Fibroblast of skin of scalp (primary cell): ENCODE measurements around the gene FOCAD.

Source experiments
- DNase-seq: peaks from one replicate; pipeline ENCODE4 v3.0.0-alpha.2; 2013

FOCAD gene

DNA sequence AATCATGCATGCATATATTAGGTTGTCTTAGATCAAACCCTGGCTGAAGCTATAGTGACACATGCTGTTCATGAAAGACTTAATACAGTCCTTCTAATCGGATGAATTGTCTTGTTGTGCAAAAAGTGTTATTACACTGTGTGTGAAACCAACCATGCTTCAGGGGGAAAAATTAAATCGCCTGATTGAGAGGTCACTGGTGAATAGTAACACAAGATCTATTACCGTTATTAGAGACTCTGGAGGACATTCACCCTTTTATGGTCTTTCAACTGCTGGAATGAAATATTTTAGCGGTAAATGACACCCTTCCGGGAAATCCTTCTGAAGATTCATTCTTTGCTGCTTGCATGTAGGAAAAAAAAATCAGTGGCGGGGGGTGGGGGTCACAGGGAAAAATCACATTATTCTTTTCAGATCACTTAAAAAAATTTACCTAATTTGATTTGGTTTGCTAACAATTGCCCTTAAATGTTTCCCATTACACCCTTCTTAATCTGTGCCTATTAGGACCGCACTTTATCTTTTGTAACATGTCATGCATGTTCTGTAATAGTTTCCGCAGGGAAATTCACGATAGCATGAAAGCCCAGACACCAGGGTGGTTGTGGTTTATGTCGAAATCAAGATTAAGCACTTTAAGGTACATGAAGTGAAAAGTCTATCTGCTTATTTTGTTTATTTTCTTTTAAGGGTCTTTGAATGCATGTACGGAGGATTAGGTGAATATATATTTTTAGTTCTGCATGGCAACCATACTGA is 120.6 kb downstream of the FOCAD start:
- no peak for DNase-seq

GRCh38 chr9:20805766-20806165 is 121.7 kb downstream of the FOCAD start:
- DNase-seq = no peak

DNA sequence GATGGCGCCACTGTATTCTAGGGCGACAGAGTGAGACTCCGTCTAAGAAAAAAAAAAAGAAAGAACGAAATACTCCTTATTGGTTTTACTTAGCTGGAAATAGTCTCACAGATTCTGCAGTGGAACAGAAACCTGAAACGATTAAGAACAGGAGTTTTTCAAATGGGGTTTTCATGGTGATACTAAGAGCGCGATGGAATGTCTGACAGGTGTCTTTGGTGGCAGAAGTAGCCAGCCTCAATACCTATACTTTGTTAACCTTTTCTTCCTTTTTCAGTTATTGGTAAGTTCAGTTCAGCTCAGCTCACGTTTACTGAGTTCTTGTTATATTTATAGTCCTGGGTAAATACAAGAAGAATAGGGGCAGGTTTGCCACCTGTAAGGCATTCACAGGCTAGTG is 123.9 kb downstream of the FOCAD start:
- DNase-seq = no peak

DNA sequence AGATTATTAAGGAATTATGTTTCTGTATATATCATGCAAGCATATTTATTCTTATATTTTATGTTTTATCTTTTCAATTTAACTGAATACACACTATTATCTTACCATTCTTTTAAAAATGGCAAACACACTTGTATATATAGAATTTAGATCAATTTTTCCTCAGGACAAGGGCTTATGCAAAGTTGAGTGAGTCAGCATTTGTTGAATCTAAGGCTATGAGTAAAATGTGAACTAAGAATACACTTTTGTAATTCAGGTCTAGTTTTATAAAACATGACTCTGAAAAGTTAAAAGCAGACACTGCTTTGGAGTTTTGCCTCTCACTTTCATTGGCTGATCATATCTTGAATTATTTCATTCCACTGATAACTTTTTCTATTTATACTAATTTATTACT is 127.8 kb downstream of the FOCAD start:
- peak; percentile 8 for DNase-seq

- no peak for DNase-seq
These were observed 132.1 kb downstream of the FOCAD start for GRCh38 chr9:20815923-20816703.

DNA sequence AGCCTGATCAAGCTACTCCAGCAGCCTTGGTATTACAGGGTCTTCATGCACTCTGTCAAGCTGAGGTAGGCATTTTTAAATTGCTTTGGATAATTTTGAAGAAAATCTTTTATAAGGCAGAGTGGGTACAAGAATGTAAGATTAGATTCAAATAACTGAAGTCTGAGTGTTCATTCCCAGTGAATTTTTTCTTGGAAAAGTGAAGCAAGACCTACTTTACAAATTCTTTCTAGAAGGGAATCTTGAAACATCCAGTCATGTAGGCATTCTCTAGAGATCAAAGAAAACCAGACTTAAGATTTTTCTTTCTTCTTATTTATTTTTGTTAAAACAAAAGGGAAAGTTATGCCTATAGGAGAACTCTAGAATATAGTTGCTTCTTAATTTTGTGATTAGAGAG is 139.0 kb downstream of the FOCAD start:
- peak; percentile 51 for DNase-seq

DNA sequence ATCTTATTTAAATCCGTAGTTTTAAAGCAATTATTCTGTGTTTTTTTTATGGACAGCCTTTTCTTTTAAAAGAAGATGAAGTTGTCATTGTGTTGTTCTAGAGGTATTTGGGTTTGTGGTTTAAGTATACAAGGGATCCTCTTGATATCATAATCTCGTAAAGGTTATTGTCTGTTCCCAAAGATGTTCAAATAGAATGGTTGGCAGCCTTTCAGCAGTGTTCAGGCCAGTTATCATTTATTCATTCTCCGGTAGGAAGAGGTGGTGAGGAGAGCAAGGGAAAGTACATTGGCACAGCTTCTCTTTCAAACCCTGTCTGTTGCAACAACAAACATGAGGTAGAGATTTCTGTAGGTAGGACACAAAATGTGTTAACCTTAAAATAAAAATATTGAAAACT is 147.0 kb downstream of the FOCAD start:
- no peak for DNase-seq

DNA sequence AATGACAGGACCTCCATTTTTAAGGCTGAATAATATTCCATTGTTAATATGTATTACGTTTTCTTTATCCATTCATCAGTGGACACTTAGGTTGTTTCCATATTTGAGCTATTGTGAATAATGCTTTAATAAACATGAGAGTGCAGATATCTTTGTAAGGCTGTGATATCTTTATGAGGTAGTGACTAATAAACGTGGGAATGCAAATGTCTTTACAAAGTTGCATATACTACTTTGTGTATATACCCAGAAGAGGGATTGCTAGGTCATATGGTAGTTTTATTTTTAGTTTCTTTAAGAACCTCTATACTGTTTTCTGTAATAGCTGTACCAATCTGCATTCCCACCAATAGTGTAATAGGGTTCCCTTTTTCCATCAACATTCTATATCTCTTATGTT is 148.7 kb downstream of the FOCAD start:
- no peak for DNase-seq

GRCh38 chr9:20835377-20836286 is 151.6 kb downstream of the FOCAD start:
- DNase-seq = no peak

- no peak for DNase-seq
These were observed 153.1 kb downstream of the FOCAD start for GRCh38 chr9:20837166-20837565.

- peak; percentile 24 for DNase-seq
These were observed 154.2 kb downstream of the FOCAD start for GRCh38 chr9:20838218-20838617.

- DNase-seq = peak; percentile 9
These were observed 160.9 kb downstream of the FOCAD start for GRCh38 chr9:20844916-20845315.

DNA sequence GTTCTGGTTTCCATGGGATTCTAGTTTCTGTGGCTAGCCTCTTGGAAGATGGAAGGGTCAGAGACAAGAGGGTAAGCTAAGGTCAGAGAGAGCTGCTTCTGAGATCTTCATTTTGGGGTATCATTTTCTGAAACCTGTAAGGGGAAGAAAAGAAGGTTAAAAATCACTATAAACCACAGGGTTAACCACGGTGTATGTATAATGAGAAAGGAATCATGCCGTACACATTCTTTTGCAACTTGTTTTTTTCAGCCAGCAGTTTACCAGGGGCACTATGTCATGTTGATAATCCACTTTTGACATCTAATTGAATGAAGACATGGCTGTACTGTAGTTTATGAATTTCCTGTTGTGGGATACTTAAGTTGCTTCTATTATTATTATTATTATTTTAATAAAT is 164.4 kb downstream of the FOCAD start:
- peak; percentile 50 for DNase-seq

GRCh38 chr9:20853866-20854265 is 169.8 kb downstream of the FOCAD start:
- no peak for DNase-seq

DNA sequence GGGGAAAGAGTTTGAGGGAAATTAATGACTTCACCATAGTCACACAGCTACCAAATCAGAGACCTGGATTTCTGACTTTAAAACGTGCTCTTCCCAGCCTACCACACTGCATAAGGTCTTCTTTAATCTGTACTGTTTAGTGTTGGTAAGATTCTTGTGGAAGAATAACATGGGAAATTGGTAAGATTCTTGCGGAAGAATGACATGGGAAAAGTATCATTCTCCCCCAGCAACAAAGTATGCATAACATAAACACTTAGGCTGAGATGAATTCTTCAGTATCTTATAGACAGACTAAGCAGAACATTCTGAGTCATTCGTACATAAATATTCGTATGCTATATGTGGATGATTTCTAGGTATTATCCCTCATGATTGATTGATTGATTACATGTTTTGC is 170.4 kb downstream of the FOCAD start:
- DNase-seq = peak; percentile 90

GRCh38 chr9:20863945-20864344 is 179.9 kb downstream of the FOCAD start:
- no peak for DNase-seq

DNA sequence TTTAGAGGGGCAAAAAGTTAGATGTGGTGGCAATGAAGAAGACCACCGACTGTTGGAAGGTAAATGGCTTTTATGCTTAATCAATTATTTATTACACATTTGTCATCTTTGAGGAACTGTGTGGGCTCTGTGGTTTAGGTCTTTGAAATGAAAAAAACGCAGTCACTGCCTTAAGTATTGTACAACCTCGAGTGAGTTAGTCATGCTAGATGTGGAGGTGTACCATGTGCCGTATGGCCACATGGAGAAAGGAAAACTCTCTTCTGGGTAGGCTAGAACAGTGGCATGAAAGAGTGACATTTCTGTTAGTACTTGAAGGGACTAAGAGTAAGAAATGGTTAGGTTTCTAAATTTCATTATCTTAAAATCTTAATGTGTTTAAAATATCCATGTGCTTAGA is 181.3 kb downstream of the FOCAD start:
- no peak for DNase-seq

- no peak for DNase-seq
These were observed 186.1 kb downstream of the FOCAD start for GRCh38 chr9:20870115-20870514.

- DNase-seq = peak; percentile 94
These were observed 188.4 kb downstream of the FOCAD start for GRCh38 chr9:20872340-20872977.

DNA sequence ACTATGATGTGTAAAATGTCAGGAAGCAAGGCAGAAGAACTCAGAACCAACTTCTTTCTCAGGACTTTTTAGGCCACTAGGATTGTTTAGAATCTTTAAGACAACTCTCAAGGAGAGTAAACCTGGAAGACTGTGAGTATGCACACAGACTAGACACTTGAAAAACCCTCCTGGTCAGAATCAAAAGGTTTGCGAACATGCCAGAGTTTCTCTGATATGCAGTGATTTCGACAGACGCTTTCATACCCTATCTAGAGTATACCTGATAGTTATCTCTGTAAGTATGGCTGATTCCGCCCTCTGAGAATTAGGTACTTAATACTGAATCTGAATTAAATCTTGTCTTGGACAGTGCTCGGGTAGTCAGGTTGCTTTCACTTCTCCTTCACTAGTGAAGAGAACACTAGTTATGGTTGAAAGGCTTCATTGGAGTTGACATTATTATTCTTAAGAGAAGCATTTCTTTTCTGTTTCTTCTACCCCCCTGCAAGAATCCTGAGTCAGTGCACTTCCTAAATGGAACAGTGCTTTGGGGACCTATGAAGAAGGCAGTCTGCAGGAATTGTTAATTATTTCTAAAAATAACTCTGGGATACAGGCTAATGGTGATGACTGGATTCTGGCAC is 189.3 kb downstream of the FOCAD start:
- DNase-seq = peak; percentile 88

DNA sequence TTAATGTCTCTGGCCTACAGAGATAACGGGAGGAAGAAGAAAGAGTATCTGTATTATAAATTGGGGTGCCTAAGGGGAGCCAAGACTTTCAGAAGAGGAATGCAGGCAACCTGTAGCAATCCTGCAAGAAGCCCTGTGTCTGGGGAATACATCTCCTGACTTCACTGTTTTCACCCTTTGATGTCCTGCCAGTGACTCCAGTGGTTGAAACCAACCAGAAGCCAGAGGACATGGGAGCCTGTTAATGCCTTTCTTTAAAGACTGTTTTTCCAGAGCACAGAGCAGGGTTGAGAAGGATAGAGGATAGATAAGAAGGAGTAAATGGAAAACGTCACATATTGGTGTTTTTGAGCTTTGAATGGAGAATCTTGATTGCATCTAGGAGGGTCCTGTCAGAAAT is 196.2 kb downstream of the FOCAD start:
- DNase-seq = no peak

- DNase-seq = no peak
These were observed 196.6 kb downstream of the FOCAD start for GRCh38 chr9:20880675-20881074.
